GM11168 (cell line): Measurements from ENCODE around the gene TBC1D2.

Source experiments
- in situ Hi-C: fragments of 300-500 bp; cut with MboI; formaldehyde crosslinking; loops from one replicate; pipeline ENCODE4 v1.12.0; 2022; ENCODE audit warnings: low sequenced_read_pairs; ENCODE audit not compliant: unreplicated experiment

Gene TBC1D2

DNA sequence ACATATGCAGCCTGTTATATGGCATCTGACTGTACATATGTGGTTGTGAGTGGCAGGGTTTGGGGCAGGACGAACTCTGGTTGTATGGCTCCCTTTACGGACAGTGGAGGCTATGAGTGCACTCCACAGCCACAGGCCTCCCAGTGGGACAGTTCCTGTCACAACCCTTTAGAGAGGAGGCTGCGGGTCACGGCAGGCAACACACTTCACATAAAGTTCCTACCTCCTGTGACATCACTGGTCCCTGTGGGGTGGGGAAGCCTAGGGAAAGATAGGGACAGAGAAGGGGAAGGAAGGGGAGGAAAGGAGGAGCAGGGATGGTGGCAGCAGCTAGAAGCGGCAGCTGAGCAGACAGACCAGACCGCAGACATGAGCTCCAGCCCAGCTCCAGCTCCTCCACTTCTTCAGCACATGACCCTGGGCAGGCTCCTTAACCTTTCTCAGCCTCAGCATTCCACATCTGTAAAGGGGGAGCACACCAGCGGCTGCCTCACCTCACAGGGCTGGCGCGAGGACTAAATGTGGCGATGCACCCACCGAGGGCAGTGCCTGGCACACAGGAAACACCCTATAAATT lies 35.6 kb downstream of the TBC1D2 start:
- in situ Hi-C loops, result no loop called here

DNA sequence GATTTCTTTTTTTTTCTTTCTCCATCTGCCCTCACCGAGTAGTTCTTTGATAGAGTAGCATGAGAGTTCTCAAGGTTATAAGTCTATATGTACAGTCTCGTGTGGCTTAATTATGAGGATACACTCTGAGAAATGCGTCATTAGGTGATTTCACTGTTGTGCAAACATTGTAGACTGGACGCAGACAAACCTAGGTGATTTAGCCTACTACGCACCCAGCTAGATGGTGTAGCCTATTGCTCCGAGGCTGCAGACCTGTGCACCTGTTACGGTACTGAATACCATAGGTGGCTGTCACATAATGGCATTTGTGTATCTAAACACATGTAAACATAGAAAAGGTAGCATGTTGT lies 36.1 kb downstream of the TBC1D2 start:
- in situ Hi-C loops, result no loop called here

DNA sequence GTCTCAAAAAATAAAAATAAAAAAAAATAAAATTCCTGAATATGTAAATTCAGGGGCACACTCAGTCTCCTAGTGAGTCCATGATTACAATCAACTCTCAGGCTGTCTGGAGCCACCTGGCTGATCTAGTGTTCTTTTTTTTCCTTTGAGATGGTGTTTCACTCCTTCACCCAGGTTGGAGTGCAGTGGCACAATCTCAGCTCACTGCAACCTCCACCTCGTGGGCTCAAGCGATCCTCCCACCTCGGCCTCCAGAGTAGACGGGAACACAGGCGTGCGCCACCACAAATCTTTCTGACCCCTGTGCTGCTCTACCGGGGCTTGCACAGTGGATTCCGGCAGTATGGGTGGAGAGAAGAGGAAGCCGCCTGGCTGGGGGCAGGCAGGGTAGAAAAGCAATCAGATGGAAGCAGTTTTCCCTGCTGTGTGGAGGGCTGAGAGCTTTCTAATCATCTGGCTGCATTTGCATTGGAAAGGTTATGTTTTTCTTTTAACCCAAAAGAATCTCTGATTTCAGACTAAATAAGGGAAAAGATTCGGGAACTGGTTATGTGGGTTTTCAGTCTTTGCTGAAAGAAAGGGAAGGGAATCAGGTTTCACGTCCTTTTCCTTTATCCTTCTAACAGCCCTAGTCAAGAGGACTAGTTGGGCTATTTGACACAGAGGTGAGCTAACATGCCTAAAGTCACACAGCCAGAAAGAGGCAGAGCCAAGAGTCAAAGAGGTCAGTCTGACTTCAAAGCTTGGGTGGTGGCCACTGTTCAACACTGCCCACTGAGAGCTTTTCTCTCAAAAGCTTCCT lies 36.7 kb downstream of the TBC1D2 start:
- in situ Hi-C loops, result no loop called here

GRCh38 chr9:98217255-98217654 lies 38.2 kb downstream of the TBC1D2 start:
- in situ Hi-C loops, result no loop called here

GRCh38 chr9:98216391-98216790 lies 39.1 kb downstream of the TBC1D2 start:
- in situ Hi-C loops, result no loop called here

DNA sequence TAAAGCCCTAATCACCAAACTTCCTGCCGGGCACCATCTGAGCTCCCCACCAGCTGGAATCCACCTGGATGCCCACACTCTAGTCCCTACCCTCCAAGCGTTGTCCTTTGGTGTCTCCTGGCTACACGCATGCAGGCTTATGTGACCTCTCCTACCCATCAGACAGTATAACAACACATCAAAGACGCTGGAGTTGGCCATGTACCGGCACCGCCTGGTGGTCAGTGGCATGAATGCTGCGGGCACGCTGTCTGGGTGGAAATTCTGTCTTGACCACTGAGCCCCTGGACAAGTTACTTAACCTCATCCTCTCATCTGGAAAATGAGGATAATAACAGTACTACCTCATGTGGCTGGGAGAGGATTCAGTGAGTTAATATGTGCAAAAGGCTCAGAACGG lies 39.6 kb downstream of the TBC1D2 start:
- in situ Hi-C loops, result no loop called here

- in situ Hi-C loops, result no loop called here
Observed at GRCh38 chr9:98215271-98215670, 40.2 kb downstream of the TBC1D2 start.

DNA sequence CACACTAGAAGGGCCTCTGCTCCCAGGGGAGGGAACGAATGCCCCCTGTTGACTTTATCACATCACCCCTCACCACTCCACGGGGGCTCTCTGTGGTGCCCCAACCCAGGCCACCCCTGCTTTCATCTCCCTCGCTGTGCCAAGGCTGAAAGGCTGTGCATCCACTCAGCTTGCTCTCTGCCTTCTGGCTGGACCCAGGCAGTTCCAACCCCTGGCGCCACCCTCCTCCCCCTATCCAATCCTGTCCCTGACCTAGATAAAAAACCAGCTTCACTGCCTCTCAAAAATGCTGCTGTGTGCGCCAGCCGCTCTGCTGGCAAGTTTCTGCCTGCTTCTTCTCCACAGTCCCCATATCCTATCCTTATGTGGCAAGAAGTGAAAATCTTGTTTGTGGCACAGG lies 40.6 kb downstream of the TBC1D2 start:
- in situ Hi-C loops, result no loop called here

GRCh38 chr9:98211260-98211659 lies 44.2 kb downstream of the TBC1D2 start:
- in situ Hi-C loops, result no loop called here

DNA sequence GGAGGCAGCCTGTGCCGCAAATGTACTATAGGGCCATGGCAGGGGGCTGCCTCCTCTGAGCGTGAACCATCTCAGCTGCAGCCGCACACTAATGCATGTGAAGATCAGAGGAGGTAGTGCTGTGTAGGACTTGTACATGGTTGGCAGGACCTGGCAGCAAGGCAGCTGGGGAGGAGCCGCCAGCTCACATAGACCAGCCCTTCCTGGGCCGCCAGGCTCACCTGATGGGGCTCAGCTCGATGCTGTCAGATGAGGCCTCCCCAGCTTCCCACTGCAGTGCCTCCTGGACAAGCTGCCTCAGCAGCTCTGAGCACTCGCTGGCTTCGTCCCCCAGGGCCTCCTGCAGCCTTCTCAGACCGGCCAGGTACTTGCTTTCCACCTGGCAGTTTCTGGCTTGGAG lies 45.0 kb downstream of the TBC1D2 start:
- in situ Hi-C loops, result no loop called here

- in situ Hi-C loops, result no loop called here
Observed at GRCh38 chr9:98209530-98209929, 45.9 kb downstream of the TBC1D2 start.

- in situ Hi-C loops, result no loop called here
Observed at GRCh38 chr9:98208635-98209034, 46.8 kb downstream of the TBC1D2 start.

DNA sequence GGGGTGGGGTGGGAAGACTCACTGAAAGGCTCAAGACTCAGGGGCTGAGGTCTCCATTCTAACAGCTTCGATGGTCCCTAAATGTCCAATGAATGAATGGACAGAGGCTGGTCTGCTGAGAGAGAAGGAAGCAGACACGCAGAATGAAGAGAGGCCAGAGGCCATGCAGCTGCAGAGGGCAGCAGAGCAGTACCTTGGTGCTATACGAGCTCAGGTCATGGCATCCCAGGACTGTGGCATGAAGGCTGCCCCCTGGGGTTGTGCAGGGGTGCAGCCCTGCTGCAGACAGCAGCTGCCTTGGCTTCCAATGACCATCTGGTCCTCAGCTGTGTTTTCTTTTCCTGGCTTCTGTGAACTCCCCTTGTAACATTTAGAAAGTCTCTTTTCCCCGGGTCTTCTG lies 47.8 kb downstream of the TBC1D2 start:
- in situ Hi-C loops, result no loop called here

GRCh38 chr9:98206754-98207153 lies 48.7 kb downstream of the TBC1D2 start:
- in situ Hi-C loops, result no loop called here

DNA sequence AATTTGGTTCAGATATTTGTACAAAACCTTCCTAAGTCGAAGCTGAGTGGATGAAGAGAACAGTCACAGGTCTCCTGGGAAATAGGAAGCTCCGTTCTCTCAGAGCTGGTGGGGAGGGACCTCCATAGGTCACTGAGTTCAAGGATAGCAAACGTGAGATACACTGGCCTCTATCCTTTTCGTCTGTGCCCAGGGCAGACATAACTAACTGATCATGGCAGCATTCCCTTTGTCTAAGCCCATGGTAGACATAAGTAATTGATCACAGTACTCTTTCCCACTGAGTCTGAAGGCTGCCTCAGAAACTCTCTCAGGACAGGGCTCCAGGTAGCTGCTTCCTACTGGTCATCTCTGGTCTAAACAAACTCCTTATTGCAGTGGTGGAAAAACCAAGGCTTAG lies 50.8 kb downstream of the TBC1D2 start:
- in situ Hi-C loops, result no loop called here

DNA sequence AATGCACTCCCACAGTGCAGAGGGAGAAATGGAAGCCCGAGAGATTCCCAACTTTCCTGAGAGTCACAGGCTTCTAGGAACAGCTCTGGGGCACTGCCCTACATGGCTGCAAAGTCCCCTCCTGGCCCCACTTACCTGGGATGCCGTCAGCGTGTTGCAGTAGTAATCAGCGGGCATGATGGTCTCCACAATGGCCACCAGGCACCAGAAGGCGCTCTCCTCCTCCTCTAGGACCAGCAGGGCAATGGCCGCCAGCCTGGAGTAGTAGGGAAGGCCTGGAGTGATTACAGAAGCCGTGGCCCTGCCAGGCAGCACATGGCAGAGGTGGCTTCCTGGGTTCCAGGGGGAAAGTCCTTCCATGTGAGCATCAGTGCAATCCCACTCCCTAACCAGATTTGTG lies 52.3 kb downstream of the TBC1D2 start:
- in situ Hi-C loops, result no loop called here

DNA sequence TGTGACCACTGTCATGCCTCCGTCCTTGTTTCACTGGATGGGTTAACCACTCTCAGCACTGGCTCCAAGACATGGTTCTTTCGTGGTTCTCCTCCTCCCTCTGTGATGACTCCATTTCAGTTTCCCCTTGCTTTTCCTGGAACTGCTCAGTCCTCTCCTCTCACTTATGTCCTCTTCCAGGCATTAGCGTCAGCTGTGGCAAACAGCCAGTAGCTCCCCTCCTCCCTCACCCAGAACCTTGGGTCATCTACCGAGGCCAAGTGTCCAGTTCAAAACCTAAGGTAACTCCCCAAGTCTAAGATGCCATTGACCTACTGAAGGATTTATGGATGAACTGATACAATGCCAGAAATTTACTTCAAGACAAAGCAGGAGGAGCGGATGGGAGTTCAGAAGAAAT lies 53.2 kb downstream of the TBC1D2 start:
- in situ Hi-C loops, result no loop called here

GRCh38 chr9:98201749-98202148 lies 53.7 kb downstream of the TBC1D2 start:
- in situ Hi-C loops, result no loop called here

GRCh38 chr9:98201102-98201501 lies 54.3 kb downstream of the TBC1D2 start:
- in situ Hi-C loops, result no loop called here

DNA sequence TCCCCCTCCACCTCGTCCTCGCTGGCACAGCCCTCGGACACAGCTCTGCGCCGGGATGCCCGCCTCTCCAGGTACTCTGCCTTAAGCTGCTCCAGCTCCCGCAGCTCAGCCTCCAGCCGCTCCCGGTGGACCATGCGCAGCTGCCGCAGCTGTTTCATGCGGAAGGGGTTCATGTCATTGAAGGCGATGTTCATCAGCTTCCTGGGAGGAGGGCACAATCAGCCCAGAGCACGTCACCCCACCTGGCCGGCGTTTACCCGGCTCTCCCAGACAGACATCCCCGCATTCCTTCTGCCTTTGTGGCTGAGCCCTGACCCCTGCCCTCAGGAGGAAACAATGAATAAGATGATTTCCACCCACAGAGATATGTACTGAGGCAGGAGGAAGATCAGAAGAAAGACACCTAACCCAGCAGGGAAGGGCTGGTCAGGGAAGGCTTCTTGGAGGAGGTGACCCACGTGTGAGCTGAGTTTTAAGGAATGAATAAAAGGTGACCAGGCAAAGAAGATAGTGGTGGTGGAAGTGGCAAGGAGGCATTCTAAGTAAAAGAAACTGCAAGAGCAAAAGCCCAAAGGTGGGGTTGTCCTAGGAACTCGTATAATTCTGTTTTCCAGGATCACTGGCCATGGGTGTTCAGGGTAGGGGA lies 55.9 kb downstream of the TBC1D2 start:
- in situ Hi-C loops, result no loop called here

DNA sequence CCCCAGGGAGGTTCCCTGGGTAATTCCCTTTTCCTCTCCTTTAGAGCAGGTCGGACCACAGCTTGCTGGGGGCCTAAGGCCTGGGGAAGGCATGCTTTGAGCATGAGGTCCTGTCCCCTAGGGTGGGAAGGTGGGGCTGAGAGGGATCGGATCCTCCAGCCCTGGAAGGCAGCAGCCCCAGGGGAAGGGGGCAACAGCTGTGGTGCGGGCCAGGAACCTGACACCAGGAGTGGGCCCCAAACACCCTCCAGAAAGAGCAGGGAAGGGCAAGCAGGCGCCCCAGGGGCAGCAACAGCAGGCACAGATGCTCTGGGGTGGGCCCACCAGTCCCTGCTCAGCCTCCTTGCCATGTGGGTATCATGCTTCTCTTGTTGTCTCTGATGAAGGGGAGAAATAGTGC lies 59.8 kb downstream of the TBC1D2 start:
- in situ Hi-C loops, result no loop called here
